Measurements from ENCODE around the gene CLDN9. TPM values are rescaled to one million over a fixed set of nuclear protein-coding genes. Genes with fewer than 3 reads are reported as not detected.

CLDN9 gene
- polyA plus RNA-seq, 6 donors from 2014 or later, result not detected

DNA sequence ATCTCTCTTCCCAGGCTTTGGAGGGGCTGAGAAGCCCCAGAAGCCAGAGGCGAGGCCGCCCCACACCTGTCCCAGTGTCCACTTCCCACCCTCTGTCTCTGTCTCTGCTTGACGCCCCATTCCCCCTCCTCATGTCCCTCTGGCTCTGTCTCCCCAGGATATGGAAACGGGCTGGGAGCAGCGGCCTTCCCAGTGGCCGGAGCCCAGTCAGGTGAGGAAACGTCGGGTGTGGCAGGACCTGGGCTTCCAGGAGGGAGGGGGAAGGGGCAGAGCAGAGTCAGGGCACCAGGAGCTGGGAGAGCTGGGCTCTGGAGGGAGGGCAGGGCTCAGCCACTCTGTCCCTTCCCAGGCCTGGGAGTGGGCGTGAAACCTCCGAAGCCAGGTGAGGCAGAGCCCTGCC lies 21.8 kb upstream of the CLDN9 start:
- Mint-ChIP-seq H3K4me3 (no peak overlapping the region), H3K36me3 (no peaks in the 10 kb centered on the region), H3K9me3 (no peaks in the 10 kb centered on the region), H3K27ac (no peak overlapping the region), H3K4me1 (no peaks in the 10 kb centered on the region), H3K27me3 (peaks cover 0 to 46% (median 33%) of the 10 kb centered on the region in 3 donors)
- ATAC-seq (ENCODE audit: low read depth in 2 of 2) (no peak), DNase-seq (no peak)

DNA sequence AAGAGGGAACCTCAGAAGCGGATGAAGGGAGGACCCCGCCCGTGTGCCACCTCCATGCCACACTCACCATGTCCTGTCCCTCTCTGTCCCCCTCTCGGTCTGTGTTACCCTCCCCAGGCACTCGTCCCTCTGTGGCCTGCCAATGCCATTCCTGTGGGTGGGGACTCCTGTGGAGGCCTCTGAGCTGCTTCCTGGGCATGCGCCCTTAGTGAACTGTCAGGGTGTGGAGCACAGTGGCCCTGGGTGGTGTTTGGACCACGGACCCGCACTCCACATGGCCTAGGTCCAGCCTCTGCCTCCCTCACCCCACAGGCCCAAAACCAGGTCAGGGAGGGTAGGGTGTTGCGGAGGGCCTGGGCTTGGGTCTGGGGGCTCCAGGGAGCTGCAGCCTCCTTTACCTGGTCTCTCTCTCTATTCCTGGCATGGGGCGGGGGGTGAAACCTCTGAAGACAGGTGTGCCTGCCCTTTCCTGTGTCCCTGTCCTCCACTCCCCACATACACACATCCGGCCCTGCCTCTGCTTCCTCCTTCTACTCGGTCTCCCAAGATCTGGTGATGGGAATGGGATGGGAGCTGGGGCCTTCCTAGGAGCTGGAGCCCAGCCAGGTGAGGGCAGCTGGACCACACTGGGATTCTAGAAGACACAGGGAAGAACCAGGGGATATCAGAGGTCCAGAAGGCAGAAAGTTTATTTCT lies 21.0 kb upstream of the CLDN9 start:
- no peak overlapping the region for H3K4me3 Mint-ChIP-seq
- H3K27me3 Mint-ChIP-seq, result peaks cover 0 to 42% (median 33%) of the 10 kb centered on the region in 3 donors
- H3K27ac Mint-ChIP-seq, result no peak overlapping the region
- no peaks in the 10 kb centered on the region for H3K4me1 Mint-ChIP-seq
- DNase-seq, result no peak
- no peaks in the 10 kb centered on the region for H3K9me3 Mint-ChIP-seq
- H3K36me3 Mint-ChIP-seq, result no peaks in the 10 kb centered on the region
- ATAC-seq (ENCODE audit: low read depth in 2 of 2), result no peak

DNA sequence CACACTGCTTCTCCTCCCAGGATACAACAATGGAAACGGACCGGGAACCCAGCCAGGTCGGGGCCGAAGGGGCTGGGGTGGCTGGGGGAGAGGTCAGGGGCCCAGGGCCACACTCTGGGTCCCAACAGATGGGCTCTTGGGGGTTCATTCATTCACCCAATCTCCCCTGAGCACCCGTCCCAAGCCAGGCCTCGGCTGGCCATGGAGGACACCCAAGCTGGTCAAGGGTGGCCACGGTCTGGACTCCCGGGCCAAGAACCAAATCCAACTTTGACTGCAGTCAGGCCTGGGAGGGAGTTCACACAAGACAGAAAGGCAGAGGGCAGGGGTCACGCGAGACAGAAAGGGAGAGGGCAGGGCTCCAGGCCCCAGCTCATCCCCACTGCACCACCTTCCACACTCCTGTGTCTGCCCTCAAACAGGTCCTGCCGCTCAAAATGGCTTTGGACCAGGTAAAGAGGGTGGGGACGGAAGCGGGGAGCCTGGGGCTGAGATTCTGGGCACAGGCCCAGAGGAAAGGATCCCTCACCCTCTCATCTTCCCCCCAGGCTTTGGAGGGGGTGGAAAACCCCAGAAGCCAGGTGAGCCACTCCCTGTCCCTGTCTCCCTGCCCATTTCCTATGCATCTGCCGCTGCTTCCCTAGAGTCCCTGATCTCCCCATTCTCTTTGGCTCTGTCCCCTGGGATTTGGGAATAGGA lies 20.2 kb upstream of the CLDN9 start:
- Mint-ChIP-seq H3K36me3 (no peaks in the 10 kb centered on the region), H3K4me3 (no peak overlapping the region), H3K4me1 (no peaks in the 10 kb centered on the region), H3K27me3 (peaks cover 0 to 38% (median 33%) of the 10 kb centered on the region in 3 donors), H3K27ac (no peak overlapping the region), H3K9me3 (no peaks in the 10 kb centered on the region)
- DNase-seq (no peak), ATAC-seq (ENCODE audit: low read depth in 2 of 2) (no peak)

DNA sequence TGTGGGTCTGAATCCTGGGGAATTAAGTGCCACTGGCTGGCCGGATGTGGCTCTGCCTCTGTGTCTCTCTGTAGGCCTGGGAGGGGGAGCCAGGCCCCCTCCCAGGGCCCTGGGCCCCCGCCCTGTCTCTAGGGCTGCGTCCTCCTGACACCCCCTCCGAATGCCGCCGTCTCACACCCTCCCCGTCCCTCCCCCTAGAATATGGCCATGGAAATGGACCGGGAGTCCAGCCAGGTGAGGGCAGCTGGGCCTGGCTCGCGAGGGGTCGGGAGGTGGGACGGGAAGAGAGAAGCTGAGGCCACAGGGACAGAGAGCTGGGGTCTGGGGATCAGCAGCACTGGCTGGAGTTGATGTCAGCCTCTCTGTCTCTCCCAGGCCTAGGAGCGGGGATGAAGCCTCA lies 16.4 kb upstream of the CLDN9 start:
- Mint-ChIP-seq H3K9me3 (no peaks in the 10 kb centered on the region), H3K27me3 (peaks cover 0 to 38% (median 22%) of the 10 kb centered on the region in 3 donors), H3K27ac (no peak overlapping the region), H3K4me3 (no peak overlapping the region), H3K4me1 (no peaks in the 10 kb centered on the region), H3K36me3 (no peaks in the 10 kb centered on the region)
- DNase-seq (no peak), ATAC-seq (ENCODE audit: low read depth in 2 of 2) (no peak)

DNA sequence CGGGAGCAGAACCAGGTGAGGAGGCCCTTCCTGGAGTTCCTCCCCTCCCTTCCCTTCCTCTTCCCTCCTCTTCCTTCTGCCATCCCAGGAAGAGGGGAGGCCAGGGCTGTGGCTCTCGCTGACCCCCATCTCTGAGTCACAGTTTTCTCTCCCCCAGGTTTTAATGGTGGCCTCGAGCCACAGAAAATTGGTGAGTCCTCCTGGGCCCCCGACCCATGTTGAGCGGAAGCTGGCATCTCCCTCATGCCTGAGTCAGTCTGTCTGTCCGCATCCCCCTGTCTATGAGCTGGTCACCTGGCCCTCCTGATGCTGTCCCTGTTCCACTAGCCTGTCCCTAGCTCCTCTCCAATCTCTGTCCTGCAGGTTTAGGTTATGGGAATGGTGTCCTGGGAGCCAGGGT lies 12.8 kb upstream of the CLDN9 start:
- Mint-ChIP-seq H3K27me3 (peaks cover 0 to 33% (median 15%) of the 10 kb centered on the region in 3 donors), H3K27ac (peak overlapping the region in 1 of 6 donors; percentile 21), H3K9me3 (no peaks in the 10 kb centered on the region), H3K36me3 (no peaks in the 10 kb centered on the region), H3K4me3 (no peak overlapping the region), H3K4me1 (peaks cover 3 to 5% (median 3%) of the 10 kb centered on the region in 3 donors)
- ATAC-seq (ENCODE audit: low read depth in 2 of 2), result no peak
- DNase-seq, result no peak

DNA sequence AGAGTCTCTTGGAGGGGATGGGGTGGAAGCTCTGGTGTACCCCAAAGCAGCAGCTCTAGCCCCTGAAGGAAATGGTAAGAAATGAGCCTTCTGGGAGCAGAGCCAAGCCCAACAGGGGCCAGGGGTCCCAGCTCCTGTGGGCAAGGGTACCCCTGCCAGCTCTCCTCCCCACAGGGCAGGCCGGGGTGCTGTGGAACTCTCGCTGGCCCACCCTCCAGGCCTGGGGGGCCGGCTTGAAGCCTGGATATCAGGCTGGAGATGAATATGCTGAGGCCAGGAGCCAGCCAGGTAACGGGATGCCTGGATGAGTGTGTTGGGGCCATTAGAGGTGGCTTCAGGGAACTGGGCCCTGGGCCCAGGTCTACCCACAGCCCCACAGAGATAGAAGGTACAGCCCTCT lies 12.2 kb upstream of the CLDN9 start:
- H3K4me1 Mint-ChIP-seq, result peaks cover 4 to 6% (median 5%) of the 10 kb centered on the region in 3 donors
- no peaks in the 10 kb centered on the region for H3K9me3 Mint-ChIP-seq
- H3K4me3 Mint-ChIP-seq, result peak overlapping the region in 1 of 8 donors; percentile 50
- no peaks in the 10 kb centered on the region for H3K36me3 Mint-ChIP-seq
- DNase-seq (no peak), ATAC-seq (ENCODE audit: low read depth in 2 of 2) (no peak)
- H3K27me3 Mint-ChIP-seq, result peaks cover 0 to 36% (median 15%) of the 10 kb centered on the region in 3 donors
- no peak overlapping the region for H3K27ac Mint-ChIP-seq

DNA sequence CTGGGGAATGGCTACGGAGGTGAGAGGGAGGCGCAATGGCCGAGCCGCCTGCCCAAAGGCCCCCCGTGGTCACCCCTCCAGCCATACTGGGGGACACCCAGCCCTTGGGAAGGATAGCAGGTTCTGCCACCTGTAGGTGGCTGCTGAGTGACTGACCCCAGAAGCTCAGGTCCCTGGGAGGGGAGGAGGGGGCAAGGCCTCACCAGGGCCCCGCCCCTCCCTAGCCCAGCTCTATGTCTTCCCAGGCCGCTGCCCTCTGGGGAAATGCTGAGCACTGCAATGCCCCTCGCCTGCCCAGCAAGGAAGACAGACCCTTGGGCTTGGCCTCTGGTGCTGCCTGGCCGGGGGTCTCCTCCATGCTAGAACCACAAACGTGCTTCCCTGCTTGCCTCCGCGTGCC lies 11.4 kb upstream of the CLDN9 start:
- H3K4me3 Mint-ChIP-seq, result no peak overlapping the region
- no peak for DNase-seq
- H3K4me1 Mint-ChIP-seq, result peaks cover 4 to 6% (median 5%) of the 10 kb centered on the region in 3 donors
- H3K27me3 Mint-ChIP-seq, result peaks cover 0 to 36% (median 15%) of the 10 kb centered on the region in 3 donors
- H3K36me3 Mint-ChIP-seq, result no peaks in the 10 kb centered on the region
- no peak overlapping the region for H3K27ac Mint-ChIP-seq
- no peaks in the 10 kb centered on the region for H3K9me3 Mint-ChIP-seq
- ATAC-seq (ENCODE audit: low read depth in 2 of 2), result no peak

DNA sequence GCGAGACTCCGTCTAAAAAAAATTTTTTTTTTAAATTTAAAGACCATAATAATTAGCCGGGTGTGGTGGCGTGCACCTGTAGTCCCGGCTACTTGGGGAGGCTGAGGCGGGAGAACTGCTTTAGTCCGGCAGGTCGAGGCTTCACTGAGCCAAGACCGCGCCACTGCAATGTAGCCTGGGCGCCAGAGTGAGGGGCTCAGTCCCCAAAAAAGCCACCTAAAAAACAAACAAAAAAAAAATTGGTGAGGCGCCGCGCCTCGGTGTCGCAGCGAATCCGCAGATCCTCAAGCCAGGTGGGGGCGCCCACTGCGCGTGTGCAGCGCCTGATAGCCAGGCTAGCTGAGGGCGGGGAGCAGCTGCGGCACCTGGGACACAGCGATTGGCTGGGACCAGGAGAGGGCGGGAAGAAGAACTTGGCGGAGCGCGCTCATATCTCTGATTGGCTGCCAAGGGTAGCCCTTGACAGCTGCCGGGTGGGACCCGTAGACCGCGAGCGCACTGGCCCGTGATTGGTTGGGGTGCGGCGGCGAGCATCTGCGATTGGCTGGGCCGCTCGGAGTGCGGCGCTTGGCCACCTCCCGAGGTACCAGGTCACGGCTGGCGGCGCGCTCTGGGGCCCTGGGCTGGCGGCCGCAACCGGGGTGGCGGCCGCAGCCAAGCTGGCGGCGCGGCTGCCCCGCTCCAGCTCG lies 9.0 kb upstream of the CLDN9 start:
- Mint-ChIP-seq H3K36me3 (no peaks in the 10 kb centered on the region), H3K4me1 (peaks cover 21 to 26% (median 25%) of the 10 kb centered on the region in 3 donors), H3K27ac (peak overlapping the region in 1 of 6 donors; percentile 69), H3K27me3 (peaks cover 11 to 34% (median 15%) of the 10 kb centered on the region in 3 donors), H3K4me3 (peak overlapping the region; percentile 77 to 87 (median 82)), H3K9me3 (no peaks in the 10 kb centered on the region)
- peak; percentile 97 for ATAC-seq (ENCODE audit: low read depth in 2 of 2)
- DNase-seq, result peak; percentile 96

DNA sequence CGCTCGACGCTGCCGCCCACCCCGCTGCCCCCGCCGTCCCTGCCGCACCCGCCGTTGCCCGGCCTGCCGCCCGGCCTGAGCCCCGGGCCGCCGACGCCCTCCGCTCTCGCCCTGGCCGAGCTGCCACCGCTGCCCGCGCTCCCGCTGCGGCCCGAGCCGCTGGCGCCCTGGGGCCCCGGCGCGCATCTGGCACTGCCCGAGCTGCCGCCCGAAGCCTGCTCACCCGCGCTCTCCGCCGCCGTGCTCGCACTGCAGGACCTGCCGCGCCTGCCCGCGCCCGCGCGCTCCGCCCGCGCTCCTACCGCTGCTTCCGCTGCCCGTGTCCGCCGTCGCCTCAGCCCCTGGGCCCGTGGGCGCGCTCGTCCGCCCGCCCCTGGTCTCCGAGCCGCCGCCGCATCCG lies 8.4 kb upstream of the CLDN9 start:
- no peak for DNase-seq
- Mint-ChIP-seq H3K36me3 (no peaks in the 10 kb centered on the region), H3K27ac (peak overlapping the region in 1 of 6 donors; percentile 29), H3K4me3 (peak overlapping the region in 1 of 8 donors; percentile 77), H3K4me1 (peaks cover 21 to 29% (median 25%) of the 10 kb centered on the region in 3 donors), H3K27me3 (peaks cover 11 to 29% (median 15%) of the 10 kb centered on the region in 3 donors), H3K9me3 (no peaks in the 10 kb centered on the region)
- ATAC-seq (ENCODE audit: low read depth in 2 of 2), result peak; percentile 3 to 6

DNA sequence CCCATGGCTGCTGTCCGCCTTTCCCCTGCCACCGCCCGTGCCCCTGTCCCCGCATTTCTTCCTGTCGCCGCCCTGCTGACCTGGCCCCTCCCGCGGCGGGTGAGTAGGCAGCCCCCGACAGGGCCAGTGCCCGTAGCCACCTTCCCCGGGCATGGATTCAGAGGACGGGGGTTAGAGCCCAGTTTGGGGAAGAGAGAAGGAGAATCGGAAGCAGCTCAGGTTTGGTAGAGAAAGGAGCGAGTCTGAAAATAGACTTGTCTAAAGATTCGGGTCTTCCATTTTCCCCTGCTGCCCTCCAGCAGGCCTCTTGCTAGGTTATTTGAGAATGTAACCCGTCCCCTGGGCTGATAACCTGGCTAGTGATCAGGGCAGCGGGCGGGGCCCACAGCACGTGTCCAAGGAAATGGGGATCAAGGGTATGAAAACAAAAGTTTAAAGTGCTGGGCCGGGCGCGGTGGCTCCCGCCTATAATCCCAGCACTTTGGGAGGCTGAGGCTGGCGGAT lies 7.9 kb upstream of the CLDN9 start:
- DNase-seq (no peak), ATAC-seq (ENCODE audit: low read depth in 2 of 2) (no peak)
- peak overlapping the region; percentile 46 to 87 (median 75) for H3K4me3 Mint-ChIP-seq
- no peaks in the 10 kb centered on the region for H3K9me3 Mint-ChIP-seq
- H3K27me3 Mint-ChIP-seq, result peaks cover 11 to 24% (median 13%) of the 10 kb centered on the region in 3 donors
- H3K27ac Mint-ChIP-seq, result peak overlapping the region in 1 of 6 donors; percentile 29
- H3K4me1 Mint-ChIP-seq, result peaks cover 21 to 29% (median 25%) of the 10 kb centered on the region in 3 donors
- no peaks in the 10 kb centered on the region for H3K36me3 Mint-ChIP-seq

DNA sequence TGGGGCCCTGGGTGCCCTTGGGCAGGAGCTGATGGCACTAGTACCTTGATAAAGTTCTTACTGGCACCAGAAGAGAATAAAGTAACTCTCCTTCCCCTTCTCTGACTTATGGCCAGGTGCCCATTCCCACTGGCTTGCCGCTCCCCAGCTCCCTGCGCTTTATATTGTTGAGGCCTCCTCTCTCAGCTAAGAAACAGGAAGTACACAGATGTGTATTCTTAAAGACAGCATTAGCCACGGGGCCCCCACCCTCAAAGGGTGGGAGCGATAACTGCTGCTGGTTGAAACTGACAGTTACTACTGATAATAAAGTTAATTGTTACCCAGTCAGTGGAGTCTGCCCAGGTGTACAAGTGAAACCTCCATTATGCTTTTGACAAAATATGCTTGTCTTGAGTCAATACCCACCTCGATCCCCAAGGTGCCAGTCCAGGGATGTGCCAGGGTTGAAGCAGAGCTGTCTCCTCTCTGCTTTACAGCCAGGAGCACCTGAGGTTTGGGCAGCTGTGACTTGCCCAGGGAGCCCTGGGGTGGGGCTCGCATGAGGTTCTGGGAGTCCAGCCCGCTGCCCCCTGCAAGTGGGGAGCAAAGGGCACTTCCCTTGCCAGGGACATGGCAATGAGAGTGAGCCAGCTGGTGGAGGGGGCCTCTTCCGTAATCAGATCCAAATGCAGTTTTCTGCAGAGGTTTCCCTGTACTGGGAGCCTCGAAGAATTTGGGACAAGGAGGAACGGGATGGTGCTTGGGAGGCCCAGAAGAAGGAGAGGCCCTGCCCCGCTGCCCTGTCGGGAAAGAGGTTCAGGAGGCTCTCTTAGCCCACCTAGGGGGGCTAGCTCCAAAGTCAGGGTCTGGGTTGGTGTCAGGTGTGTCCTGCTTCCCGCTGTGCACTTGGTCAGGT lies 5.4 kb upstream of the CLDN9 start:
- peaks cover 3 to 21% (median 11%) of the 10 kb centered on the region in 3 donors for H3K27me3 Mint-ChIP-seq
- H3K4me1 Mint-ChIP-seq, result peaks cover 22 to 29% (median 28%) of the 10 kb centered on the region in 3 donors
- H3K36me3 Mint-ChIP-seq, result no peaks in the 10 kb centered on the region
- H3K9me3 Mint-ChIP-seq, result no peaks in the 10 kb centered on the region
- ATAC-seq (ENCODE audit: low read depth in 2 of 2), result no peak
- peak overlapping the region in 7 of 8 donors; percentile 72 to 86 (median 79) for H3K4me3 Mint-ChIP-seq
- no peak for DNase-seq
- H3K27ac Mint-ChIP-seq, result peak overlapping the region in 2 of 6 donors; percentile 20 to 47

DNA sequence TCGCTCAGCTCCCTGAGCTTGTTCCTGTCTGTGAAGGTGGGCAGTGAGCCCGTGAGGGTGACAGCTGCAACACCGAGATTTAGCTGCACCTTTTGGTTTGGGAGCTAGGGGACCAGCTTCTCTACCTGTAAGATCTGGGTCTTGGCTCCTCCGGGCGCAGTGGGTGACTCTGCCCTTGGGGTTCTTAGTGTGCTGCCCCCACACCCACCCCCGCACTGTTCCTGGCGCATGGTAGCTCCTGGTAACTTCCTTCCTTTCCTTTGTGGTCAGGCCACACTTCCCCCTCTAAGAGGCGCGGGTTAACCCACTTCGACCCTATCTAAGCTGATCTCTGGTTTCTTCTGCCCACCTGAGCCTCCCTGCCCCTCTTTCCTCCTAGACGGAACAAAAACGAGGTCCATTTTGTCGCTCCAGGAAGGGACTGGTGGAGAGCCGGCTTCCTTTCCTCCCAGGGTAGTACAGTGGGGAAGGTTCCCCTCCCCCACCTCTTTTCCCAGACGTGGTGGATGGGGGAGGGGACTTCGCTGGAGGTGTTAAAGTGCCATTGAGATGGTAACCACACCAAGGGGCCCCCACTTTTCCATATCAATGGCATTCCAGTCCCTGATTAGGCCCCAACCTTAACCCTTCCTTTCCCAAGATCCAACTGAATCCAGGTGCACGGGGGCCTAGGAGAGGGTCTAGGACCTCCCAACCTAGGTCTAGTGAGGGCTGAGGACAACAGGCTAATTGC lies 4.6 kb upstream of the CLDN9 start:
- H3K27ac Mint-ChIP-seq, result peak overlapping the region in 2 of 6 donors; percentile 20 to 47
- peak overlapping the region; percentile 45 to 86 (median 78) for H3K4me3 Mint-ChIP-seq

More for the DNA sequence above, 4.6 kb upstream of the CLDN9 start:
- Mint-ChIP-seq H3K36me3 (no peaks in the 10 kb centered on the region), H3K27me3 (peaks cover 9 to 29% (median 11%) of the 10 kb centered on the region in 3 donors), H3K4me1 (peaks cover 26 to 35% (median 29%) of the 10 kb centered on the region in 3 donors), H3K9me3 (no peaks in the 10 kb centered on the region)
- ATAC-seq (ENCODE audit: low read depth in 2 of 2), result no peak
- no peak for DNase-seq

Data from naive B cell (primary cell).